B cell (primary cell): Measurements from ENCODE around the gene RCBTB1. TPM values are rescaled to one million over a fixed set of nuclear protein-coding genes. Genes with fewer than 3 reads are reported as not detected.
A peak's percentile ranks its signal among the peaks of the same experiment; 100 is the strongest.

Experiments used
- ATAC-seq: fragments of 200-7000 bp; cut with Tn5 transposase; one replicate; pipeline ENCODE4 v1.10.0; 2021; ENCODE audit warnings: low read depth, mild to moderate bottlenecking, moderate number of reproducible peaks, moderate library complexity
- CTCF ChIA-PET: fragments of 350-600 bp; sonication (Branson Sonifier 250); formaldehyde crosslinking; loops from one replicate; lab custom pipeline; 2021; ENCODE audit warnings: antibody characterized with exemption, inconsistent platforms; lab: Charles Lee
- POLR2A ChIA-PET: fragments of 350-600 bp; sonication (Branson Sonifier 250); formaldehyde crosslinking; loops from one replicate; lab custom pipeline; 2021; ENCODE audit warnings: antibody characterized with exemption; lab: Charles Lee
- DNase-seq: peaks from one replicate; pipeline ENCODE4 v3.0.0; 2013
- H2AFZ ChIP-seq: 2 replicates; pipeline ENCODE4 v1.6.1; 2012; ENCODE audit warnings: mild to moderate bottlenecking, low read depth, low read length; ENCODE audit not compliant: insufficient read depth, poor library complexity, severe bottlenecking
- H3K27ac ChIP-seq, 2 donors: 1 replicate in 1 of 2; 2 replicates in 1 of 2; pipeline ENCODE4 v1.5.1; 2012 to 2013; ENCODE audit warnings: low read length in 2 of 2, mild to moderate bottlenecking in 2 of 2, moderate library complexity in 1 of 2
- H3K27me3 ChIP-seq, 4 experiments: fragments of 200-600 bp in 1 of 4; sonication (generic) in 1 of 4; replicated peaks in 1 of 4; 1 replicate in 2 of 4; 2 replicates in 2 of 4; pipeline versions ENCODE4 v1.6.1 to v1.7.0; 2013 to 2016; ENCODE audit warnings: low read length in 3 of 4, mild to moderate bottlenecking in 2 of 4, mixed read lengths in 1 of 4, moderate library complexity in 1 of 4; ENCODE audit not compliant: insufficient read depth in 4 of 4, control insufficient read depth in 3 of 4; ENCODE audit errors: control extremely low read depth in 1 of 4
- H3K36me3 ChIP-seq, 2 experiments: replicated peaks in 1 of 2; 1 replicate in 1 of 2; 2 replicates in 1 of 2; pipeline versions ENCODE4 v1.6.1 to v1.7.1; 2013; ENCODE audit warnings: low read length in 1 of 2; ENCODE audit not compliant: insufficient read depth in 2 of 2, control insufficient read depth in 1 of 2; ENCODE audit errors: control extremely low read depth in 1 of 2, extremely low read depth in 1 of 2
- H3K4me1 ChIP-seq, 2 donors: fragments of 200-600 bp in 1 of 2; sonication (generic) in 1 of 2; 1 replicate in 1 of 2; 2 replicates in 1 of 2; pipeline versions ENCODE4 v1.5.1 to v1.6.1; 2013 to 2017; ENCODE audit warnings: low read length in 2 of 2; ENCODE audit not compliant: control insufficient read depth in 2 of 2, insufficient read depth in 2 of 2
- H3K4me2 ChIP-seq: replicated peaks from 2 replicates; pipeline ENCODE3; 2012; ENCODE audit warnings: mild to moderate bottlenecking, low read depth, low read length; ENCODE audit not compliant: poor library complexity, severe bottlenecking
- H3K4me3 ChIP-seq, 5 experiments: fragments of 200-600 bp in 1 of 5; sonication (generic) in 1 of 5; 1 replicate in 3 of 5; 2 replicates in 2 of 5; pipeline versions ENCODE4 v1.5.1 to v1.7.0; 2011 to 2016; ENCODE audit warnings: low read length in 4 of 5, mild to moderate bottlenecking in 4 of 5, low read depth in 2 of 5, control low read depth in 1 of 5, moderate library complexity in 1 of 5; ENCODE audit not compliant: insufficient read depth in 1 of 5; ENCODE audit errors: control extremely low read depth in 1 of 5, extremely low read depth in 1 of 5
- H3K79me2 ChIP-seq: fragments of 200-600 bp; sonication (generic); one replicate; pipeline ENCODE4 v1.6.0; 2016; ENCODE audit warnings: low read length; ENCODE audit not compliant: control insufficient read depth, insufficient read depth
- H3K9ac ChIP-seq: fragments of 200-600 bp; sonication (generic); 2 replicates; pipeline ENCODE4 v1.6.1; 2017; ENCODE audit warnings: mild to moderate bottlenecking, low read length, moderate library complexity
- H3K9me3 ChIP-seq, 3 donors: one replicate each; pipeline versions ENCODE4 v1.6.1 to v1.7.1; 2013; ENCODE audit warnings: low read length in 2 of 3; ENCODE audit not compliant: control insufficient read depth in 2 of 3, insufficient read depth in 1 of 3; ENCODE audit errors: control extremely low read depth in 1 of 3
- H4K20me1 ChIP-seq: 2 replicates; pipeline ENCODE4 v1.6.0; 2012; ENCODE audit warnings: mild to moderate bottlenecking, low read length; ENCODE audit not compliant: insufficient read depth, control insufficient read depth, poor library complexity, severe bottlenecking
- H3K27ac Mint-ChIP-seq: one replicate; pipeline ENCODE4 v1.8.0; 2021; ENCODE audit warnings: mixed read lengths
- H3K27me3 Mint-ChIP-seq: one replicate; pipeline ENCODE4 v1.8.0; 2021; ENCODE audit warnings: mixed read lengths
- H3K4me1 Mint-ChIP-seq: one replicate; pipeline ENCODE4 v1.8.0; 2021; ENCODE audit warnings: mixed read lengths
- H3K4me3 Mint-ChIP-seq: one replicate; pipeline ENCODE4 v1.8.0; 2021; ENCODE audit warnings: mixed read lengths
- H3K9me3 Mint-ChIP-seq: one replicate; pipeline ENCODE4 v1.8.0; 2022; ENCODE audit warnings: mixed read lengths; ENCODE audit not compliant: insufficient read depth
- EZH2 ChIP-seq: IDR thresholded peaks from 2 replicates; pipeline ENCODE4 v1.6.1; 2012; ENCODE audit warnings: borderline replicate concordance, low read depth, mild to moderate bottlenecking, moderate library complexity, low read length; ENCODE audit not compliant: insufficient read depth, poor library complexity, severe bottlenecking
- WGBS: methylation state at CpG from one replicate; pipeline ENCODE4 v1.1.5; 2013; ENCODE audit warnings: missing lambda C conversion rate; ENCODE audit not compliant: insufficient coverage; 5-methylcytosine and 5-hydroxymethylcytosine counted together
- intact Hi-C: fragments of 100-400 bp; cut with micrococcal nuclease; formaldehyde crosslinking; loops from one replicate; pipeline ENCODE4 v1.10.0; 2022
- polyA plus RNA-seq: library from polyadenylated mRNA; depleted of rRNA; stranded (reverse); fragments of >200 nt; gene quantifications from 2 replicates; pipeline ENCODE4 v1.2.3, GENCODE V29; 2012
- total RNA-seq, 2 donors: library from RNA; stranded (reverse); fragments of 120-200 nt in 1 of 2; gene quantifications; 1 replicate in 1 of 2; 2 replicates in 1 of 2; pipeline versions ENCODE4 v1.2.3 to v1.2.4, GENCODE V29; 2013 to 2022
- TF ChIP-seq, protein P1 (sequence below): fragments of 200-600 bp; IDR thresholded peaks from one replicate; pipeline ENCODE4 v1.8.0; 2022; ENCODE audit warnings: antibody characterized with exemption, mild to moderate bottlenecking

The RCBTB1 gene
- total and polyA plus RNA-seq, 2 donors (not counting 1 experiment from before 2014, with no cell fraction given): 10.7 to 35.2 TPM

DNA sequence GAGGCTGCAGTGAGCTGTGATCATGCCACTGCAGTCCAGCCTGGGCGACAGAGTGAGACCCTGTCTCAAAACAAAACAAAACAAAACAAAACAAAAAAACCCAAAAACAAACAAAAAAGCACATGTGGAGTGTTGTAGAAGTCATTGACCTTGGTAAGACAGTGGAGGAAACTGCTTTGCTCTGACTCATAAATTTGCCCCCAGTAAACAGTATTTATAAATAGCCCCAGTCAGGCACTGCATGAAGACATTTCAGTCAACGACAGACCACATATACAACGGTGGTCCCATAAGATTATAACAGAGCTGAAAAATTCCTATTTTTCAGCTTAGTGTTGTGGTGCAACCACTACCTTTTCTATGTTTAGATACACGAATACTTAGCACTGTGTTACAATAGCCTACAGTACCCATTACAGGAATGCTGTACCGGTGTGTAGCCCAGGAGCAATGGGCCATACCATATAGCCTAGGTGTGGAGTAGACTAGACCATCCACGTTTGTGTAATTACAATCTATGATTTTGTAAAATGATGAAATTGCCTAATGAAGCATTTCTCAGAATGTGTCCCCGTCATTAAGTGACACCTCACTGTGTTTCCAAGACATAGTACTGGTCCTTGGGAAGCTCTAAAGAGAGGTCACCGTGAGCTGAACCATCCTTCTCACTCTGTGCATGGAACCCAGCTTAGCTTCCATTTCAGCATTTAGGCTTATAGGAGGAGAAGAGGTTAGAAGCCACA, 44.0 kb upstream of the RCBTB1 start:
- peaks cover 55% of the 10 kb centered on the region for H3K4me1 Mint-ChIP-seq
- H3K9ac ChIP-seq: peak overlapping the region; percentile 96

More for the DNA sequence above, 44.0 kb upstream of the RCBTB1 start:
- peak overlapping the region; percentile 79 to 100 (median 90) for H3K4me3 ChIP-seq
- peaks cover 17 to 21% of the 10 kb centered on the region in 2 donors for H3K4me1 ChIP-seq
- peak overlapping the region; percentile 86 for H3K4me2 ChIP-seq
- H3K36me3 ChIP-seq: peaks cover 4 to 11% of the 10 kb centered on the region in 2 experiments
- DNase-seq (no peak), ATAC-seq (no peak)
- POLR2A ChIA-PET: interaction anchor here (1.3 to 2.1 kb wide), 2 partner anchors 13 to 164 kb away, joined by 4 to 8 read pairs; partner anchors contain the start of gene KPNA3
- H2AFZ ChIP-seq: no peak overlapping the region
- peak overlapping the region; percentile 99 for H3K4me3 Mint-ChIP-seq
- peaks cover 8% of the 10 kb centered on the region for H4K20me1 ChIP-seq
- H3K9me3 Mint-ChIP-seq: no peaks in the 10 kb centered on the region
- peaks cover 0 to 9% (median 0%) of the 10 kb centered on the region in 3 donors for H3K9me3 ChIP-seq
- no peaks in the 10 kb centered on the region for H3K27me3 Mint-ChIP-seq
- H3K27ac Mint-ChIP-seq: peak overlapping the region; percentile 94
- CTCF ChIA-PET: interaction anchor here (0.9 to 1.5 kb wide), 2 partner anchors 9 to 134 kb away, joined by 3 read pairs; no protein-coding TSS in a partner anchor
- H3K79me2 ChIP-seq: peaks cover 44% of the 10 kb centered on the region
- no peaks in the 10 kb centered on the region for H3K27me3 ChIP-seq
- no peak for TF ChIP-seq EZH2
- TF ChIP-seq, protein P1, sequence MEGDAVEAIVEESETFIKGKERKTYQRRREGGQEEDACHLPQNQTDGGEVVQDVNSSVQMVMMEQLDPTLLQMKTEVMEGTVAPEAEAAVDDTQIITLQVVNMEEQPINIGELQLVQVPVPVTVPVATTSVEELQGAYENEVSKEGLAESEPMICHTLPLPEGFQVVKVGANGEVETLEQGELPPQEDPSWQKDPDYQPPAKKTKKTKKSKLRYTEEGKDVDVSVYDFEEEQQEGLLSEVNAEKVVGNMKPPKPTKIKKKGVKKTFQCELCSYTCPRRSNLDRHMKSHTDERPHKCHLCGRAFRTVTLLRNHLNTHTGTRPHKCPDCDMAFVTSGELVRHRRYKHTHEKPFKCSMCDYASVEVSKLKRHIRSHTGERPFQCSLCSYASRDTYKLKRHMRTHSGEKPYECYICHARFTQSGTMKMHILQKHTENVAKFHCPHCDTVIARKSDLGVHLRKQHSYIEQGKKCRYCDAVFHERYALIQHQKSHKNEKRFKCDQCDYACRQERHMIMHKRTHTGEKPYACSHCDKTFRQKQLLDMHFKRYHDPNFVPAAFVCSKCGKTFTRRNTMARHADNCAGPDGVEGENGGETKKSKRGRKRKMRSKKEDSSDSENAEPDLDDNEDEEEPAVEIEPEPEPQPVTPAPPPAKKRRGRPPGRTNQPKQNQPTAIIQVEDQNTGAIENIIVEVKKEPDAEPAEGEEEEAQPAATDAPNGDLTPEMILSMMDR: no peak
- peak overlapping the region in 1 of 2 donors; percentile 32 for H3K27ac ChIP-seq
- whole genome bisulfite sequencing: 42% methylated on average over 4 of the region's 8 CpGs
- intact Hi-C loops: loop anchor here (2.0 to 5.0 kb wide), 5 partner anchors 13 to 308 kb away; partner anchors contain the start of genes EBPL, KPNA3, RCBTB1 and SPRYD7
